Skeletal muscle tissue (tissue), 4 donors: ENCODE data around the gene TPM3. TPM values are rescaled to one million over a fixed set of nuclear protein-coding genes. Genes with fewer than 3 reads are reported as not detected.

Experiments used
- H3K27ac ChIP-seq: one replicate; pipeline ENCODE4 v1.7.0; 2013; ENCODE audit warnings: mild to moderate bottlenecking, low read depth, low read length, inconsistent platforms
- H3K27me3 ChIP-seq, 3 donors: one replicate each; pipeline ENCODE4 v1.7.0; 2013; ENCODE audit warnings: low read length in 3 of 3; ENCODE audit not compliant: control insufficient read depth in 3 of 3, insufficient read depth in 3 of 3
- H3K36me3 ChIP-seq, 3 donors: one replicate each; pipeline ENCODE4 v1.7.0; 2013; ENCODE audit warnings: low read length in 3 of 3; ENCODE audit not compliant: control insufficient read depth in 3 of 3, insufficient read depth in 3 of 3
- H3K4me1 ChIP-seq, 3 donors: one replicate each; pipeline ENCODE4 v1.7.0; 2013; ENCODE audit warnings: low read length in 3 of 3, mild to moderate bottlenecking in 3 of 3; ENCODE audit not compliant: control insufficient read depth in 3 of 3, insufficient read depth in 3 of 3
- H3K4me3 ChIP-seq, 3 donors: one replicate each; pipeline ENCODE4 v1.7.0; 2013; ENCODE audit warnings: low read length in 3 of 3
- H3K9ac ChIP-seq, 3 donors: one replicate each; pipeline ENCODE4 v1.7.0; 2013; ENCODE audit warnings: low read length in 3 of 3, mild to moderate bottlenecking in 3 of 3, moderate library complexity in 2 of 3, low read depth in 1 of 3
- H3K9me3 ChIP-seq, 3 donors: one replicate each; pipeline ENCODE4 v1.7.0; 2013; ENCODE audit warnings: low read length in 3 of 3; ENCODE audit not compliant: control insufficient read depth in 3 of 3
- total RNA-seq: library from RNA; depleted of rRNA; stranded (reverse); fragments of >200 nt; gene quantifications from one replicate; pipeline ENCODE4 v1.2.3, GENCODE V29; 2014
- donor health status: Osteomylitis.

TPM3 gene
- total RNA-seq, 1 donor from 2014 or later: 202 TPM

- Histone ChIP-seq H3K4me3 (no peak overlapping the region), H3K9ac (peak overlapping the region in 1 of 3 donors; percentile 37), H3K9me3 (no peaks in the 10 kb centered on the region), H3K27me3 (no peaks in the 10 kb centered on the region), H3K36me3 (peaks cover 3 to 29% (median 17%) of the 10 kb centered on the region in 3 donors), H3K27ac (no peak overlapping the region), H3K4me1 (peaks cover 34 to 40% (median 38%) of the 10 kb centered on the region in 3 donors)
These were observed 31.0 kb upstream of the TPM3 start for GRCh38 chr1:154222918-154223317.

- H3K27ac ChIP-seq: no peak overlapping the region
- H3K4me1 ChIP-seq: peaks cover 38 to 42% (median 40%) of the 10 kb centered on the region in 3 donors
- H3K9ac ChIP-seq: peak overlapping the region in 2 of 3 donors; percentile 90 to 91
- no peaks in the 10 kb centered on the region for H3K9me3 ChIP-seq
- no peaks in the 10 kb centered on the region for H3K27me3 ChIP-seq
- H3K36me3 ChIP-seq: peaks cover 3 to 30% (median 21%) of the 10 kb centered on the region in 3 donors
- H3K4me3 ChIP-seq: peak overlapping the region in 2 of 3 donors; percentile 78 to 84
These were observed 30.6 kb upstream of the TPM3 start for GRCh38 chr1:154222518-154222917.

GRCh38 chr1:154221278-154222001 is 29.5 kb upstream of the TPM3 start:
- no peaks in the 10 kb centered on the region for H3K27me3 ChIP-seq
- peak overlapping the region; percentile 100 for H3K27ac ChIP-seq
- H3K36me3 ChIP-seq: peaks cover 2 to 26% (median 23%) of the 10 kb centered on the region in 3 donors
- peaks cover 40 to 42% (median 40%) of the 10 kb centered on the region in 3 donors for H3K4me1 ChIP-seq
- H3K9me3 ChIP-seq: no peaks in the 10 kb centered on the region
- H3K4me3 ChIP-seq: peak overlapping the region; percentile 78 to 84 (median 82)
- H3K9ac ChIP-seq: peak overlapping the region; percentile 86 to 91 (median 90)

GRCh38 chr1:154220970-154221277 is 29.0 kb upstream of the TPM3 start:
- H3K4me3 ChIP-seq: peak overlapping the region; percentile 78 to 84 (median 82)
- peak overlapping the region; percentile 86 to 91 (median 90) for H3K9ac ChIP-seq
- H3K27ac ChIP-seq: peak overlapping the region; percentile 100
- H3K9me3 ChIP-seq: no peaks in the 10 kb centered on the region
- H3K36me3 ChIP-seq: peaks cover 2 to 23% (median 22%) of the 10 kb centered on the region in 3 donors
- peaks cover 40 to 42% (median 40%) of the 10 kb centered on the region in 3 donors for H3K4me1 ChIP-seq
- H3K27me3 ChIP-seq: no peaks in the 10 kb centered on the region

- Histone ChIP-seq H3K4me1 (peaks cover 40 to 42% (median 40%) of the 10 kb centered on the region in 3 donors), H3K9ac (peak within 1 kb of the TSS; percentile 100), H3K36me3 (peaks cover 2 to 23% (median 17%) of the 10 kb centered on the region in 3 donors), H3K9me3 (no peaks in the 10 kb centered on the region), H3K27ac (peak within 1 kb of the TSS; percentile 100), H3K4me3 (peak within 1 kb of the TSS; percentile 97), H3K27me3 (no peaks in the 10 kb centered on the region)
These were observed 28.4 kb upstream of the TPM3 start, which contains the start of gene UBAP2L for GRCh38 chr1:154220071-154220969. Gene UBAP2L (plus strand): TSS chr1:154220955. CDS start chr1:154225124, 4,169 bp downstream.

- H3K27me3 ChIP-seq: no peaks in the 10 kb centered on the region
- H3K9ac ChIP-seq: peak overlapping the region; percentile 100
- H3K9me3 ChIP-seq: no peaks in the 10 kb centered on the region
- H3K36me3 ChIP-seq: peaks cover 2 to 23% (median 15%) of the 10 kb centered on the region in 3 donors
- H3K4me3 ChIP-seq: peak overlapping the region; percentile 97
- H3K27ac ChIP-seq: peak overlapping the region; percentile 100
- H3K4me1 ChIP-seq: peaks cover 40 to 42% (median 40%) of the 10 kb centered on the region in 3 donors
These were observed 27.6 kb upstream of the TPM3 start for GRCh38 chr1:154219541-154219940.

GRCh38 chr1:154218545-154218944 is 26.6 kb upstream of the TPM3 start:
- peak overlapping the region in 2 of 3 donors; percentile 26 to 97 for H3K4me3 ChIP-seq
- peaks cover 10 to 32% (median 24%) of the 10 kb centered on the region in 3 donors for H3K36me3 ChIP-seq
- H3K27me3 ChIP-seq: no peaks in the 10 kb centered on the region
- H3K27ac ChIP-seq: peak overlapping the region; percentile 100
- peaks cover 33 to 40% (median 38%) of the 10 kb centered on the region in 3 donors for H3K4me1 ChIP-seq
- H3K9me3 ChIP-seq: no peaks in the 10 kb centered on the region
- peak overlapping the region in 2 of 3 donors; percentile 14 to 100 for H3K9ac ChIP-seq

- H3K36me3 ChIP-seq: peaks cover 30 to 52% (median 38%) of the 10 kb centered on the region in 3 donors
- no peaks in the 10 kb centered on the region for H3K9me3 ChIP-seq
- H3K27ac ChIP-seq: no peak overlapping the region
These were observed 21.4 kb upstream of the TPM3 start for GRCh38 chr1:154213274-154213673.

GRCh38 chr1:154212083-154212482 is 20.2 kb upstream of the TPM3 start:
- H3K9ac ChIP-seq: no peak overlapping the region
- H3K27ac ChIP-seq: no peak overlapping the region
- peaks cover 0 to 7% (median 0%) of the 10 kb centered on the region in 3 donors for H3K4me1 ChIP-seq
- no peaks in the 10 kb centered on the region for H3K9me3 ChIP-seq
- no peak overlapping the region for H3K4me3 ChIP-seq
- H3K27me3 ChIP-seq: no peaks in the 10 kb centered on the region
- peaks cover 31 to 51% (median 36%) of the 10 kb centered on the region in 3 donors for H3K36me3 ChIP-seq

More at GRCh38 chr1:154213274-154213673, 21.4 kb upstream of the TPM3 start:
- Histone ChIP-seq H3K4me1 (peaks cover 6 to 10% (median 8%) of the 10 kb centered on the region in 3 donors), H3K4me3 (no peak overlapping the region), H3K9ac (no peak overlapping the region), H3K27me3 (no peaks in the 10 kb centered on the region)
